NT2/D1 (cell line): Measurements from ENCODE around the gene F11.

ENCODE experiments used
- YY1 ChIP-seq: IDR thresholded peaks from 2 replicates; pipeline ENCODE4 v1.6.1; 2011; ENCODE audit not compliant: insufficient read length, insufficient read depth
- ZNF274 ChIP-seq: IDR thresholded peaks from 2 replicates; pipeline ENCODE4 v1.6.1; 2011; ENCODE audit warnings: mild to moderate bottlenecking, low read depth, low read length

GRCh38 chr4:186260504-186261448 is 5.2 kb upstream of the F11 start:
- no peak for TF ChIP-seq YY1
- TF ChIP-seq ZNF274, result no peak
